H1 (cell line): ENCODE data around the gene STK26. TPM values are rescaled to one million over a fixed set of nuclear protein-coding genes. Genes with fewer than 3 reads are reported as not detected.

Experiments
- CTCF ChIA-PET: fragments of 300-600 bp; sonication (Branson Sonifier 250); formaldehyde crosslinking; loops from one replicate; lab custom pipeline; 2021; ENCODE audit not compliant: partially characterized antibody; lab: Charles Lee
- POLR2A ChIA-PET: fragments of 300-600 bp; sonication (Branson Sonifier 250); formaldehyde crosslinking; loops from one replicate; lab custom pipeline; 2021; ENCODE audit warnings: inconsistent platforms; ENCODE audit not compliant: partially characterized antibody; lab: Charles Lee
- DNase-seq, 2 experiments: peaks; one replicate each; pipeline versions ENCODE4 v3.0.0 to v3.0.0-alpha.2; 2010 to 2022; ENCODE audit warnings: low spot score in 2 of 2, low read depth in 1 of 2, mixed read lengths in 1 of 2
- FAIRE-seq: peaks from 2 replicates; lab custom pipeline; 2011; peaks lifted over from hg19 to GRCh38; lab: Jason Lieb, UNC
- H2AFZ ChIP-seq: 2 replicates; pipeline ENCODE4 v1.8.1; 2012; ENCODE audit warnings: low read length, inconsistent platforms
- H2AK5ac ChIP-seq: 2 replicates; pipeline ENCODE4 v1.6.1; 2013; ENCODE audit warnings: low read depth, low read length
- H2BK120ac ChIP-seq: replicated peaks from 2 replicates; pipeline ENCODE3; 2013; ENCODE audit warnings: low read depth, low read length, inconsistent platforms
- H2BK12ac ChIP-seq: 2 replicates; pipeline ENCODE4 v1.6.1; 2013; ENCODE audit warnings: low read depth, low read length
- H2BK15ac ChIP-seq: 2 replicates; pipeline ENCODE4 v1.6.1; 2013; ENCODE audit warnings: low read length
- H2BK20ac ChIP-seq: 2 replicates; pipeline ENCODE4 v1.6.1; 2013; ENCODE audit warnings: low read length
- H2BK5ac ChIP-seq: 2 replicates; pipeline ENCODE4 v1.6.1; 2013; ENCODE audit warnings: low read depth, low read length
- H3K14ac ChIP-seq: 2 replicates; pipeline ENCODE4 v1.6.1; 2013; ENCODE audit warnings: inconsistent platforms; ENCODE audit not compliant: insufficient read length
- H3K18ac ChIP-seq: 2 replicates; pipeline ENCODE4 v1.6.1; 2013; ENCODE audit warnings: low read length; ENCODE audit errors: extremely low read depth
- H3K23ac ChIP-seq: 2 replicates; pipeline ENCODE4 v1.6.1; 2013; ENCODE audit warnings: inconsistent platforms; ENCODE audit not compliant: insufficient read length
- H3K23me2 ChIP-seq: 2 replicates; pipeline ENCODE4 v1.6.1; 2013; ENCODE audit warnings: low read depth, low read length
- H3K27ac ChIP-seq: 2 replicates; pipeline ENCODE4 v1.6.1; 2011; ENCODE audit warnings: low read depth, low read length, inconsistent platforms
- H3K27me3 ChIP-seq, 4 experiments: replicated peaks in 1 of 4; 1 replicate in 1 of 4; 2 replicates in 3 of 4; pipeline versions ENCODE4 v1.6.1 to v1.8.1; 2011 to 2013; ENCODE audit warnings: low read length in 3 of 4, mild to moderate bottlenecking in 3 of 4, inconsistent platforms in 2 of 4, mixed read lengths in 2 of 4, moderate library complexity in 1 of 4; ENCODE audit not compliant: control insufficient read depth in 3 of 4, insufficient read depth in 3 of 4; ENCODE audit errors: extremely low read depth in 1 of 4
- H3K36me3 ChIP-seq, 4 experiments: 2 replicates each; pipeline versions ENCODE4 v1.6.1 to v1.8.1; 2011 to 2013; ENCODE audit warnings: mild to moderate bottlenecking in 4 of 4, low read length in 3 of 4, moderate library complexity in 2 of 4, control low read depth in 1 of 4, inconsistent platforms in 1 of 4; ENCODE audit not compliant: insufficient read depth in 4 of 4, control insufficient read depth in 2 of 4
- H3K4ac ChIP-seq: replicated peaks from 2 replicates; pipeline ENCODE3; 2013; ENCODE audit warnings: low read length, low read depth, mixed read lengths, inconsistent platforms; ENCODE audit not compliant: insufficient read length
- H3K4me1 ChIP-seq, 4 experiments: replicated peaks in 1 of 4; 1 replicate in 1 of 4; 2 replicates in 3 of 4; pipeline versions ENCODE4 v1.6.1 to v1.8.1; 2011 to 2013; ENCODE audit warnings: low read length in 3 of 4, inconsistent platforms in 2 of 4, mixed read lengths in 1 of 4; ENCODE audit not compliant: insufficient read depth in 4 of 4, control insufficient read depth in 3 of 4
- H3K4me2 ChIP-seq, 2 experiments: 2 replicates each; pipeline versions ENCODE4 v1.6.1 to v1.8.1; 2011 to 2013; ENCODE audit warnings: low read depth in 2 of 2, low read length in 2 of 2, control low read depth in 1 of 2, inconsistent platforms in 1 of 2, mild to moderate bottlenecking in 1 of 2; ENCODE audit not compliant: insufficient read depth in 1 of 2
- H3K4me3 ChIP-seq, 4 experiments: fragments of 200-600, 300-600 bp in 1 of 4; sonication (generic), shearing (Covaris generic), sonication (Bioruptor Twin) in 1 of 4; 2 replicates each; pipeline versions ENCODE4 v1.5.1 to v1.8.1; 2011 to 2016; ENCODE audit warnings: low read length in 4 of 4, low read depth in 3 of 4, control low read depth in 2 of 4, inconsistent platforms in 2 of 4, mild to moderate bottlenecking in 2 of 4, mixed read lengths in 1 of 4, moderate library complexity in 1 of 4; ENCODE audit not compliant: insufficient read depth in 2 of 4; ENCODE audit errors: extremely low read depth in 1 of 4
- H3K56ac ChIP-seq: replicated peaks from 2 replicates; pipeline ENCODE3; 2013; ENCODE audit warnings: low read depth, mild to moderate bottlenecking, mixed read lengths, low read length, inconsistent platforms; ENCODE audit not compliant: insufficient read length
- H3K79me1 ChIP-seq: 2 replicates; pipeline ENCODE4 v1.6.1; 2013; ENCODE audit warnings: low read depth, low read length, control low read depth
- H3K79me2 ChIP-seq, 2 experiments: 2 replicates each; pipeline versions ENCODE4 v1.6.1 to v1.8.1; 2012 to 2013; ENCODE audit warnings: low read length in 2 of 2, mild to moderate bottlenecking in 2 of 2, inconsistent platforms in 1 of 2; ENCODE audit not compliant: insufficient read depth in 2 of 2, control insufficient read depth in 1 of 2
- H3K9ac ChIP-seq, 4 experiments: replicated peaks in 1 of 4; 1 replicate in 1 of 4; 2 replicates in 3 of 4; pipeline versions ENCODE4 v1.6.1 to v1.8.1; 2011 to 2013; ENCODE audit warnings: low read depth in 3 of 4, low read length in 3 of 4, control low read depth in 2 of 4, mild to moderate bottlenecking in 2 of 4, moderate library complexity in 2 of 4, inconsistent platforms in 1 of 4; ENCODE audit errors: extremely low read depth in 1 of 4
- H3K9me3 ChIP-seq, 2 experiments: 2 replicates each; pipeline versions ENCODE4 v1.6.1 to v1.8.1; 2012 to 2013; ENCODE audit warnings: mild to moderate bottlenecking in 2 of 2, moderate library complexity in 2 of 2, control low read depth in 1 of 2, inconsistent platforms in 1 of 2, low read depth in 1 of 2, low read length in 1 of 2, mixed read lengths in 1 of 2; ENCODE audit not compliant: insufficient read depth in 2 of 2
- H4K20me1 ChIP-seq, 2 experiments: replicated peaks in 1 of 2; 2 replicates each; pipeline versions ENCODE3 to v1.8.1; 2011 to 2013; ENCODE audit warnings: inconsistent platforms in 2 of 2, low read length in 2 of 2, mild to moderate bottlenecking in 1 of 2; ENCODE audit not compliant: insufficient read depth in 2 of 2, control insufficient read depth in 1 of 2
- H4K5ac ChIP-seq: 2 replicates; pipeline ENCODE4 v1.6.1; 2013; ENCODE audit warnings: low read length, low read depth, mixed read lengths, inconsistent platforms; ENCODE audit not compliant: insufficient read length
- H4K8ac ChIP-seq: 2 replicates; pipeline ENCODE4 v1.8.0; 2013; ENCODE audit warnings: mild to moderate bottlenecking, moderate library complexity, low read length, inconsistent platforms; ENCODE audit not compliant: insufficient read depth; ENCODE audit errors: extremely low read depth
- H4K91ac ChIP-seq: replicated peaks from 2 replicates; pipeline ENCODE3; 2013; ENCODE audit warnings: low read length, mixed read lengths, inconsistent platforms; ENCODE audit not compliant: insufficient read length
- CTCF ChIP-seq, 3 experiments: IDR thresholded peaks; 1 replicate in 2 of 3; 2 replicates in 1 of 3; pipeline versions ENCODE4 v1.5.1 to v1.6.1; 2011; ENCODE audit warnings: low read length in 3 of 3, mild to moderate bottlenecking in 3 of 3, inconsistent platforms in 2 of 3, low read depth in 1 of 3, moderate library complexity in 1 of 3; ENCODE audit not compliant: insufficient read depth in 1 of 3; ENCODE audit errors: control extremely low read depth in 1 of 3
- EP300 ChIP-seq, 2 experiments: IDR thresholded peaks; 1 replicate in 1 of 2; 2 replicates in 1 of 2; pipeline ENCODE4 v1.6.1; 2011 to 2012; ENCODE audit warnings: low read depth in 2 of 2, low read length in 2 of 2, mild to moderate bottlenecking in 2 of 2, borderline replicate concordance in 1 of 2, inconsistent platforms in 1 of 2, moderate library complexity in 1 of 2
- MAX ChIP-seq: IDR thresholded peaks from 2 replicates; pipeline ENCODE4 v1.6.1; 2012; ENCODE audit warnings: inconsistent platforms
- RBBP5 ChIP-seq: IDR thresholded peaks from 2 replicates; pipeline ENCODE4 v1.7.1; 2012; ENCODE audit warnings: low read depth, mild to moderate bottlenecking, inconsistent platforms, low read length, moderate library complexity, borderline replicate concordance
- YY1 ChIP-seq: IDR thresholded peaks from 2 replicates; pipeline ENCODE4 v1.6.1; 2011; ENCODE audit warnings: low read depth, mild to moderate bottlenecking, low read length
- WGBS, 2 experiments: shearing (Covaris generic) in 1 of 2; methylation state at CpG; one replicate each; pipeline versions ENCODE4 v1.1.6 to v1.1.7; 2013 to 2015; ENCODE audit warnings: low lambda C conversion rate in 2 of 2, mixed read lengths in 2 of 2, inconsistent platforms in 1 of 2, low coverage in 1 of 2, missing lambda C conversion rate in 1 of 2; ENCODE audit not compliant: insufficient replicate concordance in 2 of 2, insufficient coverage in 1 of 2, insufficient read length in 1 of 2; ENCODE audit errors: extremely low coverage in 1 of 2, missing lambda C conversion rate in 1 of 2; 5-methylcytosine and 5-hydroxymethylcytosine counted together
- polyA plus RNA-seq, 7 experiments: library from polyadenylated mRNA; depleted of rRNA in 3 of 7; stranded (reverse) in 5 of 7; unstranded in 2 of 7; fragments of >200 nt in 5 of 7; fragments of 200-250 nt in 2 of 7; gene quantifications; 1 replicate in 5 of 7; 2 replicates in 1 of 7; 4 replicates in 1 of 7; pipeline versions ENCODE4 v1.2.1 to v1.2.3, GENCODE V29; 2011 to 2013; ENCODE audit warnings: missing spikeins in 2 of 7, mixed read lengths in 2 of 7
- total RNA-seq: library from RNA; stranded (reverse); fragmentation: NEBNext Ultra II Directional; extraction: Animal tissue kit (Norgen Biotek cat#: 25700); gene quantifications from 2 replicates; pipeline ENCODE4 v1.2.1, GENCODE V29; 2021

The STK26 gene
- total and polyA plus RNA-seq, 2 of the 8 experiments (the other 6 are each of a cell fraction or from before 2014, with no cell fraction given), result 24.2 to 98.2 TPM

- Histone ChIP-seq H3K9ac (no peak overlapping the region), H2AFZ (no peak overlapping the region), H4K91ac (no peak overlapping the region), H3K4me1 (no peaks in the 10 kb centered on the region), H3K4me2 (no peak overlapping the region), H3K36me3 (peaks cover 0 to 18% (median 6%) of the 10 kb centered on the region in 4 experiments; a peak in 3 of 8 replicates), H4K8ac (no peak overlapping the region), H2BK15ac (no peak overlapping the region), H2BK5ac (no peak overlapping the region), H3K79me2 (no peaks in the 10 kb centered on the region), H3K56ac (no peak overlapping the region), H3K18ac (no peak overlapping the region), H2AK5ac (no peak overlapping the region), H3K4me3 (no peak overlapping the region), H2BK120ac (no peak overlapping the region), H3K27ac (no peak overlapping the region), H3K23me2 (no peaks in the 10 kb centered on the region), H3K23ac (no peak overlapping the region), H4K5ac (no peak overlapping the region), H3K27me3 (no peaks in the 10 kb centered on the region), H3K9me3 (no peaks in the 10 kb centered on the region), H3K79me1 (no peaks in the 10 kb centered on the region), H4K20me1 (no peaks in the 10 kb centered on the region), H2BK12ac (no peak overlapping the region), H2BK20ac (no peak overlapping the region), H3K4ac (no peak overlapping the region), H3K14ac (no peak overlapping the region)
- no peak for FAIRE-seq
- no peak for DNase-seq
- WGBS, 2 experiments, result 78% methylated on average over 1 of the region's 1 CpG; no CpG with 5 or more reads in 1 of the 2 experiments
- ChIA-PET POLR2A (interaction anchor here (1.0 kb wide), 1 partner anchor 54 kb away, joined by 3 read pairs; no protein-coding TSS in a partner anchor), CTCF (interaction anchor here (2.1 to 3.0 kb wide), 2 partner anchors 14 to 15 kb away, joined by 9 to 11 read pairs; no protein-coding TSS in a partner anchor)
- TF ChIP-seq CTCF (IDR thresholded peaks at IDR 0.05; ENCODE audit: control extremely low read depth in 1 of 3, insufficient read depth in 1 of 3, low read depth in 1 of 3, low read length in 3 of 3) (no peak), YY1 (no peak), RBBP5 (no peak), MAX (no peak), EP300 (IDR thresholded peaks at IDR 0.05; ENCODE audit: borderline replicate concordance in 1 of 2, low read depth in 2 of 2, low read length in 2 of 2) (no peak)
Measured at GRCh38 chrX:132077414-132077813, 54.3 kb downstream of the STK26 start.
